ENCODE measurements around the gene SFI1. TPM values are rescaled to one million over a fixed set of nuclear protein-coding genes. Genes with fewer than 3 reads are reported as not detected.
A peak's percentile ranks its signal among the peaks of the same experiment; 100 is the strongest.

SFI1 gene
- total RNA-seq, 1 donor from 2014 or later, result 40.6 TPM

DNA sequence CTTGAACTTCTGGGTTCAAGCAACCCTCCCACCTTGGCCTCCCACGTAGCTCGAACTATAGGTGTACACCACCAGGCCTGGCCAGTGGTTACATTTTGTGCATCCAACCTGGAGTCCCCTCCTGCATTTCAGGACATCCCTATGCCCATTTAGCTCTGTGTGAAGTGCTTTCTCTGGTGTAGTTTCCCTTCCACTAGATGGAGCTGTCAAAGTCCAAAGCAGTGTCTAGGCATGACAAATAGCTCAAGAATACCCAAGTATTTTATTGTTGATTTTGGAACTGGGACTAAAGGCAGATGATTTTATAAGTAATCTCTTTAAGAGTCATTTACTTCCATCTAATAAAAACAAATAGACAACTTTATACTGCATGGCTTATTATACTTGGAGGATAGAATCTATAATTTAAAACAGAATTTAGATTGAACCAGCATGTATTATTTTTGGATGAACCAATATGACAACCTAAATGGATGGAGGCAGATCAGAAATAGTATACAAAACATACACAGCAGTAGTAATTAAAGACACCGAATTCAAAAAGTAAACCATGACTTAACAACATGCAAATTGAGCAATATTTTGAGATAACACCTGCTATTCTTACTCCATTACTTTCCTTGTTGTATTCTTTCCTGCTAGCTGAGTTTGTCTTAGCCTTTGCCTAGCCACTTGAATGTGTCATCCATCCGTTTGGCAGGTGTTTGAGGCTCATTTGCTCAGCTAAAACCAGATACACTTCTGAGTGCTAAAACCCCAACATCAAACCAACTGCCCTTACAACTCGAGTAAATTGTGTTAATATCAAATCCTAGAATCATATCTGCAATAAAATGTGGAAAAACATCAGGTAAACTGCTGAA is 44.4 kb upstream of the SFI1 start:
- no peaks in the 10 kb centered on the region for H3K9me3 Mint-ChIP-seq (ENCODE audit: unreplicated experiment)
- H3K27ac Mint-ChIP-seq (ENCODE audit: unreplicated experiment), result no peak overlapping the region
- H3K27me3 Mint-ChIP-seq (ENCODE audit: unreplicated experiment), result no peaks in the 10 kb centered on the region
- DNase-seq (ENCODE audit: extremely low spot score, unreplicated experiment), result no peak
- peak; percentile 61 for TF ChIP-seq CTCF (IDR thresholded peaks at IDR 0.05)
- peaks cover 36% of the 10 kb centered on the region for H3K36me3 Mint-ChIP-seq (ENCODE audit: unreplicated experiment)
- H3K4me3 Mint-ChIP-seq (ENCODE audit: unreplicated experiment), result no peak overlapping the region
- no peaks in the 10 kb centered on the region for H3K4me1 Mint-ChIP-seq (ENCODE audit: unreplicated experiment)

DNA sequence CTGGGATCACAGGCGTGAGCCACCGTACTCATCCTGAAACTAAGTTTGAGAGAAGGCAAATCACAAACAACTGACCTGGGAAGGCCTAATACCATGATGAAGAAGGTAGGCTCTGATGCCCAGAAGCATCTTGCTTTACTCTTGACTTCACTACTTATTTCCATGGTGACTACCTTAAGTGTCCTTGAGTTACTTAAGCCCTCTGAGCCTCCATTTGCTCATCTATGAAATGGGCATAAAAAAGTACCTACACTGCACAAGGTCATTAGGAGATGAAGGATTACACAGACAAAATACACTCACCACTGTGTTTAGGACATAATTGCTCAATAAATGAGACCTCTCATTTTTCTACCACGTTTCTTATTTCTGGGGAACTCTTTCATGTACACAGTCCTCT is 34.6 kb upstream of the SFI1 start:
- no peak overlapping the region for H3K27ac Mint-ChIP-seq (ENCODE audit: unreplicated experiment)
- TF ChIP-seq CTCF (IDR thresholded peaks at IDR 0.05), result no peak
- H3K4me1 Mint-ChIP-seq (ENCODE audit: unreplicated experiment), result no peaks in the 10 kb centered on the region
- no peaks in the 10 kb centered on the region for H3K27me3 Mint-ChIP-seq (ENCODE audit: unreplicated experiment)
- no peak overlapping the region for H3K4me3 Mint-ChIP-seq (ENCODE audit: unreplicated experiment)
- no peaks in the 10 kb centered on the region for H3K9me3 Mint-ChIP-seq (ENCODE audit: unreplicated experiment)
- no peak for DNase-seq (ENCODE audit: extremely low spot score, unreplicated experiment)
- H3K36me3 Mint-ChIP-seq (ENCODE audit: unreplicated experiment), result peaks cover 50% of the 10 kb centered on the region

GRCh38 chr22:31465307-31465706 is 31.0 kb upstream of the SFI1 start:
- DNase-seq (ENCODE audit: extremely low spot score, unreplicated experiment), result no peak
- Mint-ChIP-seq H3K4me3 (ENCODE audit: unreplicated experiment) (no peak overlapping the region), H3K36me3 (ENCODE audit: unreplicated experiment) (peaks cover 49% of the 10 kb centered on the region), H3K27me3 (ENCODE audit: unreplicated experiment) (no peaks in the 10 kb centered on the region), H3K27ac (ENCODE audit: unreplicated experiment) (no peak overlapping the region), H3K4me1 (ENCODE audit: unreplicated experiment) (no peaks in the 10 kb centered on the region), H3K9me3 (ENCODE audit: unreplicated experiment) (no peaks in the 10 kb centered on the region)
- TF ChIP-seq CTCF (IDR thresholded peaks at IDR 0.05), result no peak

DNA sequence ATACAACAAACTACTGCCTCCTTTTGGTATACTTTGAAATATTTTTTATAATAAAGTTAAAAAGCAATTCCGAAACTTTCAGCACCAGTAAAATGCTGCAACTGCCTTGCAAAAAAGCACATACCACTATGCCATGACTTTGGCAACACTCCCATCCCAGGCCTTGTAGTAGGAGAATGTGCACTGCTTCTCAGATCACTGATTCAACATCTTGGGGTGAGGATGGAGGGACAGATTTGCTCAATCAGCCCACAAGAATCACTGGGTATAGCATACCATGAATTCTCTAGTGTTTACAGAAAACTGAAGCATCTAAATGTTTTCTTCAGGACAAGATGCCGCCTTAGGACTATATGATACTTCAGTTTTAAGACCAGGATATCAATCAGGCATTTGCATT is 21.6 kb upstream of the SFI1 start:
- Mint-ChIP-seq H3K9me3 (ENCODE audit: unreplicated experiment) (no peaks in the 10 kb centered on the region), H3K36me3 (ENCODE audit: unreplicated experiment) (peaks cover 38% of the 10 kb centered on the region), H3K27me3 (ENCODE audit: unreplicated experiment) (no peaks in the 10 kb centered on the region), H3K27ac (ENCODE audit: unreplicated experiment) (no peak overlapping the region), H3K4me1 (ENCODE audit: unreplicated experiment) (peaks cover 7% of the 10 kb centered on the region), H3K4me3 (ENCODE audit: unreplicated experiment) (no peak overlapping the region)
- TF ChIP-seq CTCF (IDR thresholded peaks at IDR 0.05), result no peak
- no peak for DNase-seq (ENCODE audit: extremely low spot score, unreplicated experiment)

- H3K36me3 Mint-ChIP-seq (ENCODE audit: unreplicated experiment), result peaks cover 42% of the 10 kb centered on the region
- no peaks in the 10 kb centered on the region for H3K27me3 Mint-ChIP-seq (ENCODE audit: unreplicated experiment)
- H3K27ac Mint-ChIP-seq (ENCODE audit: unreplicated experiment), result no peak overlapping the region
- peaks cover 7% of the 10 kb centered on the region for H3K4me1 Mint-ChIP-seq (ENCODE audit: unreplicated experiment)
- H3K4me3 Mint-ChIP-seq (ENCODE audit: unreplicated experiment), result no peak overlapping the region
- H3K9me3 Mint-ChIP-seq (ENCODE audit: unreplicated experiment), result no peaks in the 10 kb centered on the region
- no peak for DNase-seq (ENCODE audit: extremely low spot score, unreplicated experiment)
- no peak for TF ChIP-seq CTCF (IDR thresholded peaks at IDR 0.05)
These were observed 20.5 kb upstream of the SFI1 start for GRCh38 chr22:31475800-31476199.

Measured in osteocyte (in vitro differentiated cells).